ENCODE measurements around the gene CEP83.

The CEP83 gene

GRCh38 chr12:94359761-94360160, 99.9 kb downstream of the CEP83 start:
- TF ChIP-seq GATA3 (IDR thresholded peaks at IDR 0.05; ENCODE audit: low read depth, low read length) (no peak), GATA2 (IDR thresholded peaks at IDR 0.05; ENCODE audit: low read depth, low read length) (no peak)

GRCh38 chr12:94353130-94353529, 106.5 kb downstream of the CEP83 start:
- TF ChIP-seq GATA2 (IDR thresholded peaks at IDR 0.05; ENCODE audit: low read depth, low read length) (no peak), GATA3 (IDR thresholded peaks at IDR 0.05; ENCODE audit: low read depth, low read length) (no peak)

- TF ChIP-seq GATA2 (IDR thresholded peaks at IDR 0.05; ENCODE audit: low read depth, low read length) (no peak), GATA3 (IDR thresholded peaks at IDR 0.05; ENCODE audit: low read depth, low read length) (no peak)
Observed at GRCh38 chr12:94340573-94340972, 119.1 kb downstream of the CEP83 start.

- TF ChIP-seq GATA2 (IDR thresholded peaks at IDR 0.05; ENCODE audit: low read depth, low read length) (no peak), GATA3 (IDR thresholded peaks at IDR 0.05; ENCODE audit: low read depth, low read length) (no peak)
Observed at GRCh38 chr12:94338006-94338794, 121.5 kb downstream of the CEP83 start.

GRCh38 chr12:94336211-94336925, 123.3 kb downstream of the CEP83 start:
- TF ChIP-seq GATA2 (IDR thresholded peaks at IDR 0.05; ENCODE audit: low read depth, low read length) (no peak), GATA3 (IDR thresholded peaks at IDR 0.05; ENCODE audit: low read depth, low read length) (no peak)

- TF ChIP-seq GATA3 (IDR thresholded peaks at IDR 0.05; ENCODE audit: low read depth, low read length) (no peak), GATA2 (IDR thresholded peaks at IDR 0.05; ENCODE audit: low read depth, low read length) (no peak)
Observed at GRCh38 chr12:94333396-94333795, 126.3 kb downstream of the CEP83 start.

- no peak for TF ChIP-seq GATA2 (IDR thresholded peaks at IDR 0.05; ENCODE audit: low read depth, low read length)
- no peak for TF ChIP-seq GATA3 (IDR thresholded peaks at IDR 0.05; ENCODE audit: low read depth, low read length)
Observed at GRCh38 chr12:94329366-94329765, 130.3 kb downstream of the CEP83 start.

GRCh38 chr12:94327809-94328208, 131.9 kb downstream of the CEP83 start:
- TF ChIP-seq GATA3 (IDR thresholded peaks at IDR 0.05; ENCODE audit: low read depth, low read length), result no peak
- no peak for TF ChIP-seq GATA2 (IDR thresholded peaks at IDR 0.05; ENCODE audit: low read depth, low read length)

- TF ChIP-seq GATA2 (IDR thresholded peaks at IDR 0.05; ENCODE audit: low read depth, low read length) (no peak), GATA3 (IDR thresholded peaks at IDR 0.05; ENCODE audit: low read depth, low read length) (no peak)
Observed at GRCh38 chr12:94326727-94327126, 132.9 kb downstream of the CEP83 start.

- no peak for TF ChIP-seq GATA3 (IDR thresholded peaks at IDR 0.05; ENCODE audit: low read depth, low read length)
- TF ChIP-seq GATA2 (IDR thresholded peaks at IDR 0.05; ENCODE audit: low read depth, low read length), result no peak
Observed at GRCh38 chr12:94326234-94326633, 133.4 kb downstream of the CEP83 start.

- no peak for TF ChIP-seq GATA3 (IDR thresholded peaks at IDR 0.05; ENCODE audit: low read depth, low read length)
- TF ChIP-seq GATA2 (IDR thresholded peaks at IDR 0.05; ENCODE audit: low read depth, low read length), result no peak
Observed at GRCh38 chr12:94322346-94322745, 137.3 kb downstream of the CEP83 start.

- TF ChIP-seq GATA3 (IDR thresholded peaks at IDR 0.05; ENCODE audit: low read depth, low read length) (no peak), GATA2 (IDR thresholded peaks at IDR 0.05; ENCODE audit: low read depth, low read length) (no peak)
Observed at GRCh38 chr12:94320109-94320508, 139.6 kb downstream of the CEP83 start.

- TF ChIP-seq GATA2 (IDR thresholded peaks at IDR 0.05; ENCODE audit: low read depth, low read length), result no peak
- no peak for TF ChIP-seq GATA3 (IDR thresholded peaks at IDR 0.05; ENCODE audit: low read depth, low read length)
Observed at GRCh38 chr12:94318181-94318580, 141.5 kb downstream of the CEP83 start.

- TF ChIP-seq GATA2 (IDR thresholded peaks at IDR 0.05; ENCODE audit: low read depth, low read length), result no peak
- no peak for TF ChIP-seq GATA3 (IDR thresholded peaks at IDR 0.05; ENCODE audit: low read depth, low read length)
Observed at GRCh38 chr12:94312378-94312777, 147.3 kb downstream of the CEP83 start.

GRCh38 chr12:94309373-94309772, 150.3 kb downstream of the CEP83 start:
- TF ChIP-seq GATA2 (IDR thresholded peaks at IDR 0.05; ENCODE audit: low read depth, low read length), result no peak
- TF ChIP-seq GATA3 (IDR thresholded peaks at IDR 0.05; ENCODE audit: low read depth, low read length), result no peak
